Measurements from ENCODE around the gene AKT1S1.
"Not testable (repeated sequence)": the region's sequence is repeated elsewhere in the genome, so short reads cannot be mapped to it uniquely, and the experiment has no call there.

The AKT1S1 gene

GRCh38 chr19:49833599-49833998 lies 43.6 kb downstream of the AKT1S1 start:
- DNase-seq: no peak

- DNase-seq: no peak
Observed at GRCh38 chr19:49832556-49832955, 44.6 kb downstream of the AKT1S1 start.

DNA sequence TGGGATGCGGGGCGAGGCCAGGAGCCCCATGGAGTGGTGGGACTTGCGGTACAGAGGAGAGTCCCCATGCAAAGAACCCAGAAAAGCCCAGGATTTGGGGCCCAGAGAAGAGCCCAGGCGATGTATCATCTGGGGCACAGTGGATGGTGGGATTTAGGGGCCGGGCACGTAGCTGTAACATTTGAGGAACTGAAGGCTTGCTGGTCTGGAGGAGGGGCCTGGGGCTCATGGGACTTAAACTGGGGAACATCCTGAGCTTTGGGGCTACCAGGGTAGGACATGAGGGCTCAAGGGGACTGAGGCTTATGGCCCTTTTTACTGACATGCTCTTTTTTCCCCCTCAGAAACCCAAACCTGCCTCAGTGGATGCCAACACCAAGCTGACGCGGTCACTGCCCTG lies 45.6 kb downstream of the AKT1S1 start:
- no peak for DNase-seq

DNA sequence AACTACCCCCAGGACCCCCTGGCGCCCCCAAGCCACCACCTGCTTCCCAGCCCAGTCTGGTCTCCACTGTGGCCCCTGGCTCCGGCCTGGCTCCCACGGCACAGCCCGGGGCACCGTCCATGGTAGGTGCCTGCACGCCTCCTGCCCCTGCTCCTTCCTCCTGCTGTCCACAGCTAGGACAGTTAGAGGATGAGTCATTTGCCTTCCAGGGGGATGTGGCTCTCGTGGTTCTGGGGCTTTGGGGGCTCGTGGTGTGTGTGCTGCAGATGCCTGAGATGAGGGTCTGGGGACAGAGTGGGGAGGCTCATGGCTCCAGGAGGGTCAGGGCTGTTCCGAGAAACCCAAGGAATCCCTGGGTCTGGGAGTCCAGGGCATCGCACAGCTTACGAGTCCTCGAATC lies 46.4 kb downstream of the AKT1S1 start:
- DNase-seq: no peak

- DNase-seq: no peak
Observed at GRCh38 chr19:49829721-49830120, 47.4 kb downstream of the AKT1S1 start.

- no peak for DNase-seq
Observed at GRCh38 chr19:49829200-49829599, 48.0 kb downstream of the AKT1S1 start.

DNA sequence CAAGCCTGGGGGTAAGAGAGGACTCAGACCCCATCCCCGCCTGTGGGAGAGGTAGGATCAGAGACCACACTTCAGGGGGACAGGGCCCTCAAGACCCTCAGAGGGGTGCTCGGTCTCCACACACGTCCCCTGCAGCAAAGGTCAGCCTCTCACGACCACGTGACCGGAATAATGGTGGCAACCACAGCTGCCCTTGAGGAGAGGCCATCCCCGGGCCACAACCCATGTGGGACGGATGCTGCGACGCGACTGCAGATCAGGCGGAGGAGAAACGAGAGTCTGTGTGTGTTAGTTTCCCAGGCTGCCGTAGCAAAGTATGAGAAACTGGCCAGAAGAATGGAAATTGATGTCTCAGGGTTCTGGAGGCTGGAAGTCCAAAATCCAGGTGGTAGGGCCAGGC lies 50.1 kb downstream of the AKT1S1 start:
- no peak for DNase-seq

DNA sequence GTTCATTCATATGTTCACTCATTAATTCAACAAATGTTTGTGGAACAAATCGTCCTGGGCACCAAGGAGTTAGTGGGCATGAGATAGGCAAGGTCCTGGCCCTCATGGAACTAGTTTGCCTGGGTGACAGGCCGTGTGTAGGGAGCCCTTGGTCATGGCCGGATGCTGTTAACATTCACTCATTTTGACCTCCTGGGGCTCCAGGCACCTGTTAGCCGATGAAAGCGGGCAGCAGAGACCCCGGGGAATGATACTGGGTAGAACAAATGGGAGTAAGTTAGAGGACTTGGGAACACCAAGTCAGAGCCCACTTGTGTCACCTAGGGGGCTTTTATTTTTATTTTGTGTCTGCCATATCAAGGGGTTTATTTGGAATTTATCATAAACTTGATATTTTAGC lies 52.5 kb downstream of the AKT1S1 start:
- DNase-seq: no peak

DNA sequence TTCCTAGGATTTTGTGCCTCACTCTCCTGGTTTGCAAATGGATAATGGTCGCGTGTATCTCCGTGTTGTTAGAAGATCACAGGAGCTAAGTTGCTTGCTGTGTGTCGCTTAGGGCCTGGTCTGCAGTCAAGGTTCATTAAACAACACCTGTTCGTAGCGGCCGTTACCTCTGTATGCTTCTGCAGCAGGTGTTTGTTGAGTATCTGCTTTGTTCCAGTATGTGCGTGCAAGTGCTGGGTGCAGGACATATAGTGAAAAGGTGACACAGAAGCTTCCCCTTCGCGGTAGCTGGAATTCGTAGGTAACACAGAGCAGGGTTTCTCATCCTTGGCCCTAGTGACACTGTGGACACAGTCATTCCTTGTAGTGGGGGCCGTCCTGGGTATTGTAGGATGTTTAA lies 53.7 kb downstream of the AKT1S1 start:
- peak; percentile 61 for DNase-seq

- peak; percentile 28 for DNase-seq
Observed at GRCh38 chr19:49820125-49820524, 57.0 kb downstream of the AKT1S1 start.

DNA sequence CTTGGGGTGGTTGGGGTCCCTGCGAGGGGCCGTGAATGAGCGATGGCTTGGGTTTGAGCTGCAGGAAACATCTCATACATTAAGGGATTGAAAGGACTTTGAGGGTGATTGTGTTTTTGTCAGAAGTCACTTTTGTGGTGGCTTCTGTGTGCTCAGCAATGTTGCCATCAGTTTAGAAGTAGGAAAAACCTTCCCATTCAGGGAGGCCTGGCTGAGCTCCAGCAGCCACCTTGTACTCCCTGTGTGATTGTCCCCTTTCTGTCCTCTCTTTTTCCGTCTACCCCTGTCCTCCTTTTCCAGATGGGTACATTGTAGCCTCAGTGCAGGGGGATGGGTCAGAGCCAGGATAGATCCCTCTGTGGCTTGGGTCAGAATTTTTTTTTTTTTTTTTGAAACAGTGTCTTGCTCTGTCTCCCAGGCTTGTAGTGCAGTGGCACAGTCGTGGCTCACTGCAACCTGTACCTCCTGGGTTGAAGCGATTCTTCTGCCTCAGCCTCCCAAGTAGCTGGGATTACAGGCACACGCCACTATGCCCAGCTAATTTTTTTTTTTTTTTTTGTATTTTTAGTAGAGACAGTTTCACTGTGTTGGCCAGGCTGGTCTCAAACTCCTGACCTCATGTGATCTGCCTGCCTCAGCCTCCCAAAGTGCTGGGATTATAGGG lies 57.6 kb downstream of the AKT1S1 start:
- DNase-seq: not testable (repeated sequence)

Data from NCI-H1092 (cell line).